ENCODE data around the gene SIPA1L3. TPM values are rescaled to one million over a fixed set of nuclear protein-coding genes. Genes with fewer than 3 reads are reported as not detected.

Gene SIPA1L3
- total RNA-seq, 1 donor: 28.9 TPM

- DNase-seq (ENCODE audit: low read depth): no peak
- no peak overlapping the region for H3K4me3 ChIP-seq (ENCODE audit: low read depth, low read length)
- TF ChIP-seq, protein P1, sequence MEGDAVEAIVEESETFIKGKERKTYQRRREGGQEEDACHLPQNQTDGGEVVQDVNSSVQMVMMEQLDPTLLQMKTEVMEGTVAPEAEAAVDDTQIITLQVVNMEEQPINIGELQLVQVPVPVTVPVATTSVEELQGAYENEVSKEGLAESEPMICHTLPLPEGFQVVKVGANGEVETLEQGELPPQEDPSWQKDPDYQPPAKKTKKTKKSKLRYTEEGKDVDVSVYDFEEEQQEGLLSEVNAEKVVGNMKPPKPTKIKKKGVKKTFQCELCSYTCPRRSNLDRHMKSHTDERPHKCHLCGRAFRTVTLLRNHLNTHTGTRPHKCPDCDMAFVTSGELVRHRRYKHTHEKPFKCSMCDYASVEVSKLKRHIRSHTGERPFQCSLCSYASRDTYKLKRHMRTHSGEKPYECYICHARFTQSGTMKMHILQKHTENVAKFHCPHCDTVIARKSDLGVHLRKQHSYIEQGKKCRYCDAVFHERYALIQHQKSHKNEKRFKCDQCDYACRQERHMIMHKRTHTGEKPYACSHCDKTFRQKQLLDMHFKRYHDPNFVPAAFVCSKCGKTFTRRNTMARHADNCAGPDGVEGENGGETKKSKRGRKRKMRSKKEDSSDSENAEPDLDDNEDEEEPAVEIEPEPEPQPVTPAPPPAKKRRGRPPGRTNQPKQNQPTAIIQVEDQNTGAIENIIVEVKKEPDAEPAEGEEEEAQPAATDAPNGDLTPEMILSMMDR (IDR thresholded peaks at IDR 0.05; ENCODE audit: insufficient read depth, low read length): no peak
Observed at GRCh38 chr19:37899453-37899852, 7.6 kb upstream of the SIPA1L3 start.

DNA sequence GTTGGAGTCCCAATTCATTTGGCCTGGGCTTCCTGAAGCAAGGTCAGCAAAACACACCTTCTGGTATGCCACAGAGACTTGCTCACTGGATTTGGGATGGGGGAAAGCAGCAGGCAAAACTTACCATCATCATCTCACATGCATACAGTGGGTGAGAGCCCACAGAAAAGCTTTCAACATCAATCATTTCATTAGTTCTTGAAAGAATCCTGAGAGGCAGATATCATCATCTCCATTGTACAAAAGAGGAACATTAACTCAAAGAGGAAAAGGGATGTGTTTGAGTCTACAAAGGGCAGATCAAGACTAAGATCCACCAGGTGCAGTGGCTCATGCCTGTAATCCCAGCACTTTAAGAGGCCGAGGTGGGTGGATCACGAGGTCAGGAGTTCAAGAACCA lies 7.0 kb upstream of the SIPA1L3 start:
- TF ChIP-seq, protein P1 (IDR thresholded peaks at IDR 0.05; ENCODE audit: insufficient read depth, low read length): no peak
- DNase-seq (ENCODE audit: low read depth): no peak
- no peak overlapping the region for H3K4me3 ChIP-seq (ENCODE audit: low read depth, low read length)

- TF ChIP-seq, protein P1 (IDR thresholded peaks at IDR 0.05; ENCODE audit: insufficient read depth, low read length): peak; percentile 82
- H3K4me3 ChIP-seq (ENCODE audit: low read depth, low read length): no peak overlapping the region
- DNase-seq (ENCODE audit: low read depth): peak; percentile 77
Observed at GRCh38 chr19:37902668-37903067, 4.3 kb upstream of the SIPA1L3 start.

DNA sequence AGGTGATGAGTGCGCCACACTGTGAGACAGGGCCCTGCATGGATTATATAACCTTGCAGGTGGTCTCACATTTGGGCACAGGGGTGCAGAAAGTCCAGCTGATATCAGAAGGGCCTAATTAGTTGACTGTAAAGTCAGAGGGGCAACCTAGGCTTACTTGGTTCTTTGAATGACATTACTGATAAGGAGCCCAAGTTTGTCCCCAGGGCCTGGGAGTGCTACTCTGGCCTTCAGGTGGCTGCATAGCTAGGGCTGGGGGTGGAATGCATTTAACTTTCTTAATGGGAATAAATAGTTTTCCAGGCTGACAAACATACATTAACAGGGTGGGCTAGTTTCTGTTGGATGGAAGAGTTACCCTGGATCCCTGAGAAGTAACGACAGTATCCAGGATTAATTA lies 3.9 kb upstream of the SIPA1L3 start:
- no peak overlapping the region for H3K4me3 ChIP-seq (ENCODE audit: low read depth, low read length)
- TF ChIP-seq, protein P1 (IDR thresholded peaks at IDR 0.05; ENCODE audit: insufficient read depth, low read length): no peak
- DNase-seq (ENCODE audit: low read depth): no peak

DNA sequence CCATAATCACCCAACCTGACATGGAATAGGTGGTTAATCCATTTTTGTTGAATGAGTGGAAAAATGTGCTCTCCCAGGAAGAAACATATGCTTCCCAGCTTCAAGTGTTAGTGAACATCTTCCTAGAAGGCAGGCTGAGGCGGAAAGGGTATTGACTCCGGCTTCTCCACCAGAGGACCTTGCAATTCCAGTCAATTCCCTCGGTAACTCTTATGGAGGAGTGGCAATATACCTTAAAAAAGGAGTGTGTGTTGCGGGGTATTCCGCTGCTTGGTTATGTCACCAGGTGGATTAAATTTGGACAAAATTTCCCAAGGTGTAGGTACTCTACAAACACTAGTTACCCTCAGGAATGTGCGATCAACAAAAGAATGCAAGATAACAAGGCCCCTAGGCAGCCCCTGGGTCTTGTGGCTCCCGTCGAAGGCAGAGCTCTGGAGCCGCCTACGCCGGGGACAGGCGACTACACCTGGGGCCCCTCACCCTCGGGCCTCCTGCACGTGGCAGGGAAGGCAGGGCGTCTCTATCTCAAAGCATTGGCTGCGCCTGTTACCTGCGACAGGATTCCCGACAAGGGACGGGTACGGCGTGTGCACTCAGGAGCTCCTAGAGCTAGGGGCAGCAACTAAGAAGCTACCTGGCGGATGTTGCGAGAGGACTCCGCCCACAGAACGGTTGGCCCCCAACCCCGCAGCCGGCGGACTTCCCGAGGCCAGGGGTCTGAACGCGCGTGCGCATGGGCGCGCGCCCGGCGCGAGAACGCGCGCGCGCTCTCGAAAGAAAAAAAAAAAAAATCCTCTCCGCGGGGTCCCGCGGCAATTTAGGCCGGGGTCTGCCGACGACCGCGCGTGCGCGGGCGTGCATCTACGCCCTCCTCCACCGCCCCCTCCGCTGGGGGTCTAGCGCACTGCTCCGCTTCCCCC lies 801 bp upstream of the SIPA1L3 start, which contains the start of gene WDR87:
Gene WDR87, minus strand, starts transcription at position 649 of the 923 bp plus-strand sequence. CDS start 8,355 bp downstream, outside the sequence.
- TF ChIP-seq, protein P1 (IDR thresholded peaks at IDR 0.05; ENCODE audit: insufficient read depth, low read length): no peak
- DNase-seq (ENCODE audit: low read depth): peak; percentile 4
- H3K4me3 ChIP-seq (ENCODE audit: low read depth, low read length): peak within 1 kb of the TSS; percentile 86

- H3K4me3 ChIP-seq (ENCODE audit: low read depth, low read length): peak overlapping the region; percentile 86
- TF ChIP-seq, protein P1 (IDR thresholded peaks at IDR 0.05; ENCODE audit: insufficient read depth, low read length): no peak
- DNase-seq (ENCODE audit: low read depth): peak; percentile 11
Observed at GRCh38 chr19:37907735-37908455, 887 bp downstream of the SIPA1L3 start.

All from fibroblast of the aortic adventitia (primary cell).